Vagina (tissue), 2 donors: ENCODE results near the gene TCAF1.

Experiments used
- POLR2A ChIP-seq, 2 donors: fragments of 450-650 bp; IDR thresholded peaks; one replicate each; pipeline ENCODE4 v1.6.1; 2017; ENCODE audit warnings: antibody characterized with exemption in 2 of 2, mild to moderate bottlenecking in 2 of 2, moderate library complexity in 2 of 2
- POLR2AphosphoS5 ChIP-seq, 2 donors: sonication (generic); formaldehyde crosslinking; IDR thresholded peaks; one replicate each; pipeline ENCODE4 v1.9.0; 2017; ENCODE audit warnings: antibody characterized with exemption in 2 of 2, mild to moderate bottlenecking in 2 of 2, low read depth in 1 of 2; ENCODE audit not compliant: insufficient read depth in 1 of 2
- TF ChIP-seq, protein P1 (sequence below), 3 experiments: fragments of 450-650 bp in 2 of 3; fragments of 200-600 bp in 1 of 3; sonication (generic) in 1 of 3; IDR thresholded peaks; one replicate each; pipeline ENCODE4 v1.5.1; 2017 to 2019; ENCODE audit warnings: antibody characterized with exemption in 3 of 3, mild to moderate bottlenecking in 2 of 3, moderate library complexity in 2 of 3

DNA sequence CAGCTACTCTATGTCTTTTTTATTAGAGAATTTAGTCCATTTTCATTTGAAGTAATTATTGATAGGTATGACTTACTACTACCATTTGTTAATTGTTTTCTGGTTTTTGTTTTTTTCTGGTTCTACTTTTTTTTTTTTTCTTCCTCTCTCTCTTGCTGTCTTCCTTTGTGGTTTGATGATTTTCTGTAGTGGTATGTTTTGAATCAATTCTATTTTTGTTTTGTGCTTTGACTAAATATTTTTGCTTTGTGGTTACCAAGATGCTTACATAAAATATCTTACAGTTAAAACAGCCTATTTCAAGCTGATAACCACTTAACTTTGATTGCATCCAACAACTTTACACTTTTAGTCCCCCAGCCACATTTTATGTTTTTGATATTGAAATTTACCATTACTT, 29.8 kb upstream of the TCAF1 start:
- no peak for TF ChIP-seq POLR2A (IDR thresholded peaks at IDR 0.05)
- no peak for TF ChIP-seq POLR2AphosphoS5 (IDR thresholded peaks at IDR 0.05; ENCODE audit: insufficient read depth in 1 of 2, low read depth in 1 of 2)
- TF ChIP-seq, protein P1, sequence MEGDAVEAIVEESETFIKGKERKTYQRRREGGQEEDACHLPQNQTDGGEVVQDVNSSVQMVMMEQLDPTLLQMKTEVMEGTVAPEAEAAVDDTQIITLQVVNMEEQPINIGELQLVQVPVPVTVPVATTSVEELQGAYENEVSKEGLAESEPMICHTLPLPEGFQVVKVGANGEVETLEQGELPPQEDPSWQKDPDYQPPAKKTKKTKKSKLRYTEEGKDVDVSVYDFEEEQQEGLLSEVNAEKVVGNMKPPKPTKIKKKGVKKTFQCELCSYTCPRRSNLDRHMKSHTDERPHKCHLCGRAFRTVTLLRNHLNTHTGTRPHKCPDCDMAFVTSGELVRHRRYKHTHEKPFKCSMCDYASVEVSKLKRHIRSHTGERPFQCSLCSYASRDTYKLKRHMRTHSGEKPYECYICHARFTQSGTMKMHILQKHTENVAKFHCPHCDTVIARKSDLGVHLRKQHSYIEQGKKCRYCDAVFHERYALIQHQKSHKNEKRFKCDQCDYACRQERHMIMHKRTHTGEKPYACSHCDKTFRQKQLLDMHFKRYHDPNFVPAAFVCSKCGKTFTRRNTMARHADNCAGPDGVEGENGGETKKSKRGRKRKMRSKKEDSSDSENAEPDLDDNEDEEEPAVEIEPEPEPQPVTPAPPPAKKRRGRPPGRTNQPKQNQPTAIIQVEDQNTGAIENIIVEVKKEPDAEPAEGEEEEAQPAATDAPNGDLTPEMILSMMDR (IDR thresholded peaks at IDR 0.05): no peak
